Stimulated activated CD8-positive, alpha-beta memory T cell treated with anti-CD3 and anti-CD28 coated beads, Interleukin-15, amount 100 ng/mL, for 4 hours (primary cell): Measurements from ENCODE around the gene CPNE6.

Experiments
- DNase-seq, 2 donors: peaks; one replicate each; pipeline ENCODE4 v3.0.0-alpha.2; 2020; ENCODE audit warnings: low read depth in 2 of 2

CPNE6 gene

GRCh38 chr14:24086193-24086955 is 15.0 kb downstream of the CPNE6 start:
- DNase-seq, result no peak

- DNase-seq, result no peak
Observed at GRCh38 chr14:24087004-24087403, 15.6 kb downstream of the CPNE6 start.

- DNase-seq, result no peak
Observed at GRCh38 chr14:24088095-24088494, 16.7 kb downstream of the CPNE6 start.

- no peak for DNase-seq
Observed at GRCh38 chr14:24089890-24090289, 18.5 kb downstream of the CPNE6 start.

- DNase-seq, result no peak
Observed at GRCh38 chr14:24092110-24092504, 20.7 kb downstream of the CPNE6 start.

- no peak for DNase-seq
Observed at GRCh38 chr14:24092505-24093206, 21.3 kb downstream of the CPNE6 start.

GRCh38 chr14:24093207-24093900 is 22.0 kb downstream of the CPNE6 start:
- DNase-seq, result no peak

- peak; percentile 71 to 75 for DNase-seq
Observed at GRCh38 chr14:24093901-24094840, 22.8 kb downstream of the CPNE6 start, which contains the start of gene PCK2. Gene PCK2, plus strand, starts transcription at chr14:24094311. Its CDS starts 95 bp downstream, at chr14:24094406.

GRCh38 chr14:24094841-24095270 is 23.5 kb downstream of the CPNE6 start:
- DNase-seq, result no peak

GRCh38 chr14:24095271-24096068 is 24.1 kb downstream of the CPNE6 start:
- DNase-seq, result peak in 1 of 2 donors; percentile 46

GRCh38 chr14:24096545-24097181 is 25.3 kb downstream of the CPNE6 start:
- DNase-seq, result no peak

- no peak for DNase-seq
Observed at GRCh38 chr14:24098229-24098926, 27.0 kb downstream of the CPNE6 start.

GRCh38 chr14:24098927-24099813 is 27.8 kb downstream of the CPNE6 start:
- DNase-seq, result no peak

- DNase-seq, result no peak
Observed at GRCh38 chr14:24100197-24100981, 29.0 kb downstream of the CPNE6 start.

GRCh38 chr14:24100982-24101494 is 29.7 kb downstream of the CPNE6 start:
- DNase-seq, result no peak

GRCh38 chr14:24102357-24103048 is 31.1 kb downstream of the CPNE6 start:
- no peak for DNase-seq

GRCh38 chr14:24103451-24103850 is 32.1 kb downstream of the CPNE6 start:
- no peak for DNase-seq
